ENCODE data around the gene MRPS5.

DNA sequence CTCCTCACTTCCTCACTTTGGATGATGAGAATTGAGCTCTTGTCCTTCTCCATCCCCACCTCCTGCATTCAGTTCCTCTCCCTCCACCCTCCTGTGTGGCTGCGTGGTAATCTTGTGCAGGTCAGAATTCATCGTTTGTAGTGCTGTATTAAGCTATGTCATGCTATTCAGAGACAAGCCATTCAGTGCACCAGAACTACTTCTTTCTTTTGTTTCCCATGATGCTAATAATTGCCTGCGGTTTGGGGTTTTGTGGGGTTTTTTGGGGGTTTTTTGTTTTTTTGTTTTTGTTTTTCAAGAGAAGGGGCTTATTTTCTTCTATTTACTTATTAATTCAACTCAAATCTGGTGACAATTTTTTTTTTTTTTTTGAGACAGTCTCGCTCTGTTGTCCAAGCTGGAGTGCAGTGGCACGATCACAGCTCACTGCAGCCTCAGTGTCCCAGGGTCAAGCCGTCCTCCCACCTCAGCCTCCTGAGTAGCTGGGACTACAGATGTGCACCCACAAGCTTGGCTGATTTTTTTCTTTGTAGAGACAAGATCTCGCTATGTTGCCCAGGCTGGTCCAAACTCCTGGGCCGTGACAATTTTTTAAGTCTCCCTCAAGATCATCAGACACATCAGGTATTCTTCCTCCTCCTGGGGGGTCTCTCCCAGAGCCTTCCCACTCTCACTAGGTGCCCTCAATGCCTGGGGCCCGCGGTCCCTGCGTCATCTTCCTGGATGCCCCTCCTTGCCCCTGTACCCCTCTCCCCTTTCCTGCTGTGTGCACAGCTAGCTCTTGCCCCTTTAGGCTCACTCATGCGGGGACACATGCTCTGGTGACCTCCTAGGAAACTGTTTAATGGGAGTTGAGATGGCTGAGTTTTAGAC is 58.3 kb downstream of the MRPS5 start:
- TF ChIP-seq, protein P1, sequence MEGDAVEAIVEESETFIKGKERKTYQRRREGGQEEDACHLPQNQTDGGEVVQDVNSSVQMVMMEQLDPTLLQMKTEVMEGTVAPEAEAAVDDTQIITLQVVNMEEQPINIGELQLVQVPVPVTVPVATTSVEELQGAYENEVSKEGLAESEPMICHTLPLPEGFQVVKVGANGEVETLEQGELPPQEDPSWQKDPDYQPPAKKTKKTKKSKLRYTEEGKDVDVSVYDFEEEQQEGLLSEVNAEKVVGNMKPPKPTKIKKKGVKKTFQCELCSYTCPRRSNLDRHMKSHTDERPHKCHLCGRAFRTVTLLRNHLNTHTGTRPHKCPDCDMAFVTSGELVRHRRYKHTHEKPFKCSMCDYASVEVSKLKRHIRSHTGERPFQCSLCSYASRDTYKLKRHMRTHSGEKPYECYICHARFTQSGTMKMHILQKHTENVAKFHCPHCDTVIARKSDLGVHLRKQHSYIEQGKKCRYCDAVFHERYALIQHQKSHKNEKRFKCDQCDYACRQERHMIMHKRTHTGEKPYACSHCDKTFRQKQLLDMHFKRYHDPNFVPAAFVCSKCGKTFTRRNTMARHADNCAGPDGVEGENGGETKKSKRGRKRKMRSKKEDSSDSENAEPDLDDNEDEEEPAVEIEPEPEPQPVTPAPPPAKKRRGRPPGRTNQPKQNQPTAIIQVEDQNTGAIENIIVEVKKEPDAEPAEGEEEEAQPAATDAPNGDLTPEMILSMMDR (IDR thresholded peaks at IDR 0.05) = no peak
- TF ChIP-seq POLR2A (IDR thresholded peaks at IDR 0.05; ENCODE audit: low read depth) = no peak
